ENCODE measurements around the gene IER5L. TPM values are rescaled to one million over a fixed set of nuclear protein-coding genes. Genes with fewer than 3 reads are reported as not detected.
"Not testable (repeated sequence)": the region's sequence is repeated elsewhere in the genome, so short reads cannot be mapped to it uniquely, and the experiment has no call there.

The IER5L gene
- total RNA-seq, 4 donors from 2014 or later: 2.3 to 2.9 (median 2.6) TPM

GRCh38 chr9:129199044-129199435 is 21.0 kb upstream of the IER5L start:
- no peaks in the 10 kb centered on the region for H3K27me3 ChIP-seq
- no peak for TF ChIP-seq CTCF (IDR thresholded peaks at IDR 0.05)
- TF ChIP-seq POLR2A (IDR thresholded peaks at IDR 0.05): no peak
- no peak for DNase-seq
- H3K4me3 ChIP-seq: no peak overlapping the region
- peak overlapping the region; percentile 28 to 73 (median 62) for H3K27ac ChIP-seq
- H3K4me1 ChIP-seq: peaks cover 0 to 10% (median 0%) of the 10 kb centered on the region in 4 donors
- no peaks in the 10 kb centered on the region for H3K36me3 ChIP-seq
- H3K9me3 ChIP-seq: no peaks in the 10 kb centered on the region

GRCh38 chr9:129198319-129199043 is 20.4 kb upstream of the IER5L start:
- H3K36me3 ChIP-seq: no peaks in the 10 kb centered on the region
- no peak for TF ChIP-seq POLR2A (IDR thresholded peaks at IDR 0.05)
- H3K9me3 ChIP-seq: no peaks in the 10 kb centered on the region
- DNase-seq: peak in 1 of 3 donors; percentile 57
- H3K4me3 ChIP-seq: no peak overlapping the region
- H3K27me3 ChIP-seq: no peaks in the 10 kb centered on the region
- H3K4me1 ChIP-seq: peaks cover 0 to 8% (median 0%) of the 10 kb centered on the region in 4 donors
- peak overlapping the region; percentile 28 to 73 (median 62) for H3K27ac ChIP-seq

- Histone ChIP-seq H3K27me3 (no peaks in the 10 kb centered on the region), H3K4me3 (no peak overlapping the region), H3K9me3 (no peaks in the 10 kb centered on the region)
Observed at GRCh38 chr9:129197978-129198318, 19.9 kb upstream of the IER5L start.

GRCh38 chr9:129197045-129197444 is 19.0 kb upstream of the IER5L start:
- not testable (repeated sequence) for H3K4me1 ChIP-seq, H3K27ac ChIP-seq, H3K4me3 ChIP-seq, H3K9me3 ChIP-seq, DNase-seq, H3K36me3 ChIP-seq, H3K27me3 ChIP-seq

More at GRCh38 chr9:129197978-129198318, 19.9 kb upstream of the IER5L start:
- H3K4me1 ChIP-seq: peaks cover 0 to 4% (median 0%) of the 10 kb centered on the region in 4 donors
- peak overlapping the region; percentile 28 to 73 (median 62) for H3K27ac ChIP-seq
- no peaks in the 10 kb centered on the region for H3K36me3 ChIP-seq
- DNase-seq: no peak
- TF ChIP-seq CTCF (IDR thresholded peaks at IDR 0.05) (no peak), POLR2A (IDR thresholded peaks at IDR 0.05) (no peak)

DNA sequence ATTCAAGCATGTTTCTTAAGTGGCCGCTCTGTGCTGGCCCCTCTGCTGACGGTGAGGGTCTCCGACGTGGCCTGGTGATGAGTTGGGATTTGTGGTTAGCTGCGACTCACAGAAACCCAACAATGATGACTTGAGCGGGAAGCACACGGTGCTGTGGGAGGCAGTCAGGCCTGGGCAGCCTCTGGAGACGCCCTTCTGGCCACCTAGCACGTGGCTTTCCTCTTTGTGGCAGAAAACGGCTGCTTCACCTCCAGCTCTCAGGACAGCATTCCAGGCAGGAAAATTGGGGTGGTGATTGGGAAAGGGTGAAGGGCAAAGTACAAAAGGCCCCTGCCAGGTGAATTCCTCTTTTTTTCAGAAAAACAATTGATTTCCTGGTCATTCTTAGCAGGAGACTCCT is 17.5 kb upstream of the IER5L start:
- no peaks in the 10 kb centered on the region for H3K27me3 ChIP-seq
- no peaks in the 10 kb centered on the region for H3K9me3 ChIP-seq
- peaks cover 0 to 4% (median 0%) of the 10 kb centered on the region in 4 donors for H3K4me1 ChIP-seq
- no peak for DNase-seq
- H3K36me3 ChIP-seq: no peaks in the 10 kb centered on the region
- H3K27ac ChIP-seq: no peak overlapping the region
- H3K4me3 ChIP-seq: no peak overlapping the region
- no peak for TF ChIP-seq POLR2A (IDR thresholded peaks at IDR 0.05)
- TF ChIP-seq CTCF (IDR thresholded peaks at IDR 0.05): no peak

GRCh38 chr9:129194221-129194620 is 16.2 kb upstream of the IER5L start:
- H3K4me1 ChIP-seq: peaks cover 0 to 4% (median 0%) of the 10 kb centered on the region in 4 donors
- no peaks in the 10 kb centered on the region for H3K27me3 ChIP-seq
- no peak overlapping the region for H3K4me3 ChIP-seq
- no peak overlapping the region for H3K27ac ChIP-seq
- no peaks in the 10 kb centered on the region for H3K36me3 ChIP-seq
- H3K9me3 ChIP-seq: no peaks in the 10 kb centered on the region
- no peak for DNase-seq
- TF ChIP-seq CTCF (IDR thresholded peaks at IDR 0.05): no peak
- no peak for TF ChIP-seq POLR2A (IDR thresholded peaks at IDR 0.05)
